RCC 7860 (cell line): Measurements from ENCODE around the gene MYH16.
A peak's percentile ranks its signal among the peaks of the same experiment; 100 is the strongest.
"Not testable (repeated sequence)": the region's sequence is repeated elsewhere in the genome, so short reads cannot be mapped to it uniquely, and the experiment has no call there.

Experiments
- DNase-seq: peaks from one replicate; pipeline ENCODE4 v3.0.0-alpha.2; 2015; ENCODE audit warnings: low spot score
- FAIRE-seq: peaks from 2 replicates; lab custom pipeline; 2012; peaks lifted over from hg19 to GRCh38; lab: Jason Lieb, UNC

MYH16 gene

GRCh38 chr7:99296471-99296870, 23.8 kb downstream of the MYH16 start:
- FAIRE-seq: no peak
- no peak for DNase-seq

GRCh38 chr7:99301496-99301895, 28.9 kb downstream of the MYH16 start:
- FAIRE-seq (no peak), DNase-seq (no peak)

DNA sequence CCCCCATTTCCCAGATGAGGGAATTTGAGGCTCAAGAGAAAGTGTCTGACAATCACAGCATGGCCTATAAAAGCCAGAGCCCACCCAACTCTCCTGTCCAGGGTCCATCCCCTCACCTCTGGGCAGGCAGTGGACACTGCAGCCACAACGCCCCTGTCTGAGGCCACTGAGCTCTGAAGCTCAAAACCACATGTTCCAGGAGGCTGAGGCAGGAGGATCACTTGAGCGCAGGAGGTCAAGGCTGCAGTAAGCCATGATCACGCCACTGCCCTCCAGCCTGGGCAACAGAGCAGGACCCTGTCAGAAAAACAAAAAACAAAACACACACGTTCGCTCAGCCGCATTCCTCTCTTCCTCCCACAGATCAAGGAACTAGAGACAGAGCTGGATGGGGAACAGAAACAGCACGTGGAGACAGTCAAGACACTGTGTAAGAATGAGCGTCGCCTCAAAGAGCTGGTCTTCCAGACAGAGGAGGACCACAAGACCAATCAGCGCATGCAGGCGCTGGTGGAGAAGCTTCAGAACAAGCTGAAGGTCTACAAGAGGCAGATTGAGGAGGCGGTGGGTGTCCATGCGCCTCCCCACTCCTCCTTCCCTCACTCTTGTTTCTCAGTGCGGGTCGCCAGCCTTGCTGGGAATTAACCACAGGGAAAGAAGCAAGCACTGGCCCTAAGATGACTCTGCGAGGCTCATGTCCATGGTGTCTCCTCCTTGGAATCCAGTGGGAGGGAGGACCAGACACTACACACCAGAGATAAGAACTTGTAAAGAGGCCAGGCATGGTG, 33.0 kb downstream of the MYH16 start:
- FAIRE-seq: no peak

GRCh38 chr7:99308461-99309074, 35.9 kb downstream of the MYH16 start:
- DNase-seq (no peak), FAIRE-seq (no peak)

More for the DNA sequence above, 33.0 kb downstream of the MYH16 start:
- DNase-seq: no peak

- DNase-seq: no peak
- FAIRE-seq: no peak
These were observed 36.5 kb downstream of the MYH16 start for GRCh38 chr7:99309111-99309510.

GRCh38 chr7:99310004-99310403, 37.4 kb downstream of the MYH16 start:
- FAIRE-seq: no peak

DNA sequence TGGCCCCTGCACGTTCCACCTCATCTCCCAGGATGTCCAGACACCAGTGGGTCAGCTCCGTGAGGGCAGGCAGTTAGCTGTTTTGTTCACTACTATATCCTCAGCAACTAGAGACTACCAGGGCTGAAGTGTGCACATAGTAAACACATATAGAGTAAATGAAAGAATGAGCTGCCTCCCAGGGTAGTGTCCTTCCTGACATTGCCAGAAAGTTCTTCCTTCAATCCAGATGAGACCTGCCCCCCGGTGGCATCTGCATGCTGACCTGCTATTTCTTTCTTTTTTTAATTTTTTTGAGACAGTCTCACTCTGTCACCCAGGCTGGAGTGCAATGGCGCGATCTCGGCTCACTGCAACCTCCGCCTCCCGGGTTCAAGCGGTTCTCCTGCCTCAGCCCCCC, 39.1 kb downstream of the MYH16 start:
- no peak for DNase-seq

More at GRCh38 chr7:99310004-99310403, 37.4 kb downstream of the MYH16 start:
- no peak for DNase-seq

DNA sequence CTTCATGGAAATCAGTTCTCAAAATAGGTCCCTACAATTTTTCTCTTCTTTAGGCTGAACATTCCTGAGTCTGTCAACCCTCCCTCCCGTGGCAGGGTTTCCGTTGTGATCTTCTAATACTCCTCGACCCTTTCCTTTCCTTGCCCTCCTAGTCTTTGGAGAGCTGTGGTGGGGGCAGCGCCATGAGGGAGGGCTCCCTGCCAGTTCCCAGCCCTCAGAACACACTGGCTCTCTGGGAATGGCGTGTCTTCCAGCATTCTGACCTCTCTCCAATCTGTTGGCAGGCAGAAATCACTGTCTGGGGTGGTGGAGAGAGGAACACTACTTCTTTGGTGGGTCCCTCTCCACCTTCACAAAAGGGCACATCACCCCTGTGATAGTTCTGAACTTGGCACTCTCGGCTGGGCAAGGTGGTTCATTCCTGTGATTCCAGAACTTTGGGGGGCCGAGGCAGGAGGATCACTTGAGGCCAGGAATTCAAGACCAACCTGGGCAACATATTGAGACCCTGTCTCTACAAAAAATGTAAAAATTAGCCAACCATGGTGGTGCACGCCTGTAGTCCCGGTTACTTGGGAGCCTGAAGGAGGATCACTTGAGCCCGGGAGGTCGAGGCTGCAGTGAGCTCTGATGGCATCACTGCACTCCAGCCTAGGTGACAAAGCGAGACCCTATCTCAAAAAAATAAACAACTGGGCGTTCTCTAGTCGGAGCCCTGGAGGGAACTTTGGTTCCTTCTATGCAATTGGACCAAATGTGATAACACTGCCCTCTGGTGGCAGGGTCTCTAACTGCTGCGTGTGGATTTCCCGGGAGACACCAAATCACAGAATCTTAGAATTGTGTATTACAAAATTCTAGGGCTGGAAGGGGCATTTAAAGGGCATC, 39.9 kb downstream of the MYH16 start:
- FAIRE-seq: peak; percentile 66

More for the DNA sequence above, 39.1 kb downstream of the MYH16 start:
- no peak for FAIRE-seq

DNA sequence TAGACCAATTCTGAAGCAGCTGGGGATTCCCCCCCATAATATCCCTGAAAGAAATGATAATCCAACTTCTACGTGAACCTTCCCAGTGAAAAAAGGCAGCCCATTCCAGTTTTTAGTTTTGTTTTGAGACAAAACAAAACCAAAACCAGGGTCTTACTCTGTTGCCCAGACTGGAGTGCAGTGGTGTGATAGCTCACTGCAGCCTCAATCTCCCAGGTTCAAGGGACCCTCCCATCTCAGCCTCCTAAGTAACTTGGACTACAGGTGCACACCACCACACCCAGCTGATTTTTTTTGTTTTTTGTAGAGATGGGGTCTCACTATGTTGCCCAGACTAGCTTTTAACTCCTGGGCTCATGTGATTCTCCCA, 40.5 kb downstream of the MYH16 start:
- no peak for DNase-seq
- FAIRE-seq: no peak

More for the DNA sequence above, 39.9 kb downstream of the MYH16 start:
- peak; percentile 41 for DNase-seq

GRCh38 chr7:99314504-99314903, 41.9 kb downstream of the MYH16 start:
- no peak for DNase-seq
- no peak for FAIRE-seq

- FAIRE-seq (no peak), DNase-seq (no peak)
These were observed 47.7 kb downstream of the MYH16 start for GRCh38 chr7:99320371-99320770.

- not testable (repeated sequence) for DNase-seq, FAIRE-seq
These were observed 50.0 kb downstream of the MYH16 start for GRCh38 chr7:99322659-99323058.

- DNase-seq (no peak), FAIRE-seq (no peak)
These were observed 51.9 kb downstream of the MYH16 start for GRCh38 chr7:99324559-99324958.

DNA sequence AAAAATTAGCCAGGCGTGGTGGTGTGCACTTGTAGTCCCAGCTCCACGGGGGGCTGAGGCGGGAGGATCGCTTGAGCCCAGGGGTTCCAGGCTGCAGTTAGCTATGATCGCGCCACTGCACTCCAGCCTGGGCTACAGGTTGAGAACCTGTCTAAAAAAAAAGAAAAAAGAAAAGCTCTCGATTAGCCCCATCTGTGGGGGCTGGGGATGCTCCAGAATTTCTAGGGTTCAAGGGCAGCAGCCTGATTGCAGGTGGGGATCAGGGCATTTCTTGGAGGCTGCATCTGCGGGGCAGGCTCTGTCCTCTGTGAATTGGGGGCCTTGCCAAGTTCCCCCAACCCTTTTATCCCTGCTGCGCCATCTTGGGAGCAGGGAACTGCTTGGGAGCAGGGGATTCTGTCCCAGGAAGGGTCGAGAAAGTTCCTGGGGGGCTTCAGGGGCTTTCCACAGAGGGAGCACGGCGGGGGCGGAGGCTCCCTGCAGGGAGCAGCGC, 52.4 kb downstream of the MYH16 start:
- DNase-seq: no peak
- no peak for FAIRE-seq

DNA sequence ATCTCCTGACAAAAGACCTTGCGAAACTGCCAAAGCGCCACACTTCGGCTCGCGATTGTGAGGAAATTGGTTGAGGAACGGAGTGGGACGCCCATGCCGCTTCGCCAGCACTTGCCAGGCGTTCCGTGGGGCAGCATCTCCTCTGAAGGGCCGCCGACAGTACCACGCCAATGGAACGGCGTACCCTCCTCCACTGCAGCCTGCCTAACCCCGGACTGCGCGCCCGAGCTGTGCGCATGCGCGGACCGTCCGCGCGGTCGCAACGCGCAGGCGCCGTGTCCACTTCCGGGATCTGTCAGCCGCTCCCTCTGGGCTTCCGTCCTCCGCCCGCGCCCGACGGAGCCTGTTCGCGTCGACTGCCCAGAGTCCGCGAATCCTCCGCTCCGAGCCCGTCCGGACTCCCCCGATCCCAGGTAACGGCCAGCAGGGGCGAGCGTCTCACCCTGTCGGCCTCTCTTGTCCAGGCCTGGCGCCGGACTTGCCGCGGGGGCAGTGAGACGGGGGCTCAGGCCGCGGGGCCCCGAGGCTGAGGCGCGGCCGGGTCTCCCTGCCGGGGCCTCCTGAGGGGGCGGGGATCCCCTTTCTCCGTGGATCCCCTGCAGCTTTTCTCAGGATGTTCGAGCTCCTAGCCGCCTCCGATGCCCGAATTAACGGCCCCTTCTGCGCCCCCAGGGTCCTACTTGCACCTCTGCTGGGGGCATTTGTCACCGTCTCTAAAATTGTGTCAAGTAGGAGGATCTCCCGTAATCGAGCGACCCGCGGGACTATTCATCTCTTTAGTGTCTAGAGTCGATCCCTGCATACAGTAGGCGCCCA, 53.2 kb downstream of the MYH16 start, which contains the start of gene ARPC1A:
Gene ARPC1A, plus strand, starts transcription at position 307 of the 816 bp plus-strand sequence. CDS start 7,456 bp downstream, outside the sequence.
- DNase-seq (peak; percentile 89), FAIRE-seq (no peak)

GRCh38 chr7:99326408-99326782, 53.8 kb downstream of the MYH16 start:
- FAIRE-seq: no peak
- DNase-seq: no peak

DNA sequence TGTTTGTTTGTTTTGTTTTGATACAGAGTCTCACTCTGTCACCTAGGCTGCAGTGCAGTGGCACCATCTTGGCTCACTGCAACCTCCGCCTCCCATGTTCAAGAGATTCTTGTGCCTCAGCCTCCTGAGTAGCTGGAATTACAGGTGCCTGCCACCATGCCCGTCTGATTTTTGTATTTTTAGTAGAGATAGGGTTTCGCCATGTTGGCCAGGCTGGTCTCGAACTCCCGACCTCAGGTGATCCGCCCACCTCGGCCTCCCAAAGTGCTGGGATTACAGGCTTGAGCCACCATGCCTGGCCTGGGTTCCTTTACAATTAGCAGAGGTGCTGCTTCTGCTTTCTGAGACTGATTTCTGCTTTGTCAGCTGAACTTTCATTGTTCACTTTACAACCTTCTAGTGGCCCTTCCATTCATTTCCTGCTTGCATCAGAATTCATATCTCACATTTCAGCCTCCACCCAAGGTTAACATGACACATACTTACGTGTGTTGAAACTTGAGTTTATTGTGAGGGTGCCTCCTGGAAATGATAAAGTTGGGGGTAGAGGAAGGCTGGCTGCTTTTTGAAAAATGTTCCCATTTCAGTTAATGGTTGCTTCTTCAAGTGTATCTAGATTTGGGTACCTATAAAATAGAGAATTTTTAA, 57.8 kb downstream of the MYH16 start:
- peak; percentile 74 for DNase-seq
- peak; percentile 79 for FAIRE-seq

DNA sequence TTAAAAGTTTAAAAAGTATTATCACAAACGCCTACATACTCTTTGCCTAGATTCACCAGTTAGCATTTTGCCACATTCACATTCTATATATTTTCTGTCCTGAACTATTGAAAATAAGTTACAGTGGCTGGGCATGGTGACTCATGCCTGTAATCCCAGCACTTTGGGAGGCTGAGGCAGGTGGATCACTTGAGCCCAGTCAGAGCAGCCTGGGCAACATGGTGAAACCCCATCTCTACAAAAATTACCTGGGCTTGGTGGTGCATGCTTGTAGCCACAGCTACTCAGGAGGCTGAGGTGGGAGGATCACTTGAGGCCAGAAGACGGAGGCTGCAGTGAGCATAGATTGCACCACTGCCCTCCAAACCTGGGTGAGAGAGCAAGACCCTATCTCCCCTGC, 58.4 kb downstream of the MYH16 start:
- FAIRE-seq (no peak), DNase-seq (no peak)

DNA sequence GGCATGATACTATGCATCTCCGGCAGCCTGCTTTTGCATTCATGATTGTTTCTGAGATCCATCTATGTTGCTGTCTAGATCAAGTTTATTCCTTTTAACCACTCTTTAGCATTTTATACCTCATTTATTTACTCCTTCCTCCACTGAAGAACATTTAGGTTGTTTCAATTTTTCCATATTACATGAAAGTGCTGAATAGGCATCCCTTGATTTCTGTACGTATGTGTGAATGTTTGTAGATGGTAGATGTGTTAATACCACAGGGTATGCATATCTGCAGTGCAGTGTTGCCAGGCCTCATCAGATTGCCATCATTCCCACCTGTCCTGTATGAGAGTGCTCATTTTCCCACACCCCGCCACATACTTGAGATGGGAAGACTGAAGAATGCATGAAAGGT, 67.0 kb downstream of the MYH16 start:
- FAIRE-seq: no peak
- DNase-seq: no peak

GRCh38 chr7:99340659-99341058, 68.0 kb downstream of the MYH16 start:
- FAIRE-seq: no peak
- no peak for DNase-seq
